BE2C (cell line): ENCODE results near the gene KRT38.

Experiments
- DNase-seq: peaks from one replicate; pipeline ENCODE4 v3.0.0-alpha.2; 2020
- H3K27me3 ChIP-seq: fragments of 250-450 bp; sonication (Bioruptor Pico); 2 replicates; pipeline ENCODE4 v1.5.1; 2020; ENCODE audit warnings: mild to moderate bottlenecking
- H3K36me3 ChIP-seq: fragments of 250-450 bp; sonication (Bioruptor Pico); 2 replicates; pipeline ENCODE4 v1.5.1; 2020; ENCODE audit warnings: mild to moderate bottlenecking
- H3K4me1 ChIP-seq: fragments of 250-450 bp; sonication (Bioruptor Pico); 2 replicates; pipeline ENCODE4 v1.5.1; 2020
- H3K4me3 ChIP-seq: 2 replicates; pipeline ENCODE4 v1.5.1; 2011; ENCODE audit warnings: low read depth, low read length
- H3K9me3 ChIP-seq: fragments of 250-450 bp; sonication (Bioruptor Pico); 2 replicates; pipeline ENCODE4 v1.5.1; 2020
- CTCF ChIP-seq: IDR thresholded peaks from 2 replicates; pipeline ENCODE4 v1.5.1; 2012; ENCODE audit warnings: mild to moderate bottlenecking, low read depth, low read length

KRT38 gene

GRCh38 chr17:41387670-41388069, 53.1 kb downstream of the KRT38 start:
- no peak for DNase-seq
- no peak for TF ChIP-seq CTCF
- H3K27me3 ChIP-seq, result peaks cover 16% of the 10 kb centered on the region
- no peaks in the 10 kb centered on the region for H3K36me3 ChIP-seq
- H3K4me3 ChIP-seq, result no peak overlapping the region
- H3K4me1 ChIP-seq, result no peaks in the 10 kb centered on the region
- H3K9me3 ChIP-seq, result no peaks in the 10 kb centered on the region; the same call in 1 of the 2 replicates

- no peaks in the 10 kb centered on the region; the same call in 1 of the 2 replicates for H3K9me3 ChIP-seq
- H3K36me3 ChIP-seq, result no peaks in the 10 kb centered on the region
- H3K4me3 ChIP-seq, result no peak overlapping the region
- no peaks in the 10 kb centered on the region for H3K4me1 ChIP-seq
- peaks cover 29% of the 10 kb centered on the region for H3K27me3 ChIP-seq
- no peak for DNase-seq
- no peak for TF ChIP-seq CTCF
These were observed 54.6 kb downstream of the KRT38 start for GRCh38 chr17:41386227-41386626.
